Measurements from ENCODE around the gene NUDT7.

DNA sequence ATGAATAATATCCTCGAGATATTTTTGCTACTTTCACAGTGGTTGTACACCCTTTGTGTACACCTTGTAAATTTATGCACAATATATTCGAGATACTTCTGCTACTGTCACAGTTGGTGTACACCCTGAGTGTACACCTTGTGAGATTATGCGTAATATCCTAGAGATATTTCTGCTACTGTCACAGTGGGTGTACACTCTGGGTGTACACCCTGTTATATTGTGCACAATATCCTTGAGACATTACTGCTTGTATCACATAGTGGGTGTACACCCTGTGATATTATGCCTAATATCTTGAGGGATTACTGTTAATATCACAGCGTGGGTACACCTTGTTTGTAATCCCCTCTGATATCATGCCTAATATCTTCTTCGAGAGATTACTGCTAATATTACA, 7.2 kb upstream of the NUDT7 start:
- TF ChIP-seq, protein P1, sequence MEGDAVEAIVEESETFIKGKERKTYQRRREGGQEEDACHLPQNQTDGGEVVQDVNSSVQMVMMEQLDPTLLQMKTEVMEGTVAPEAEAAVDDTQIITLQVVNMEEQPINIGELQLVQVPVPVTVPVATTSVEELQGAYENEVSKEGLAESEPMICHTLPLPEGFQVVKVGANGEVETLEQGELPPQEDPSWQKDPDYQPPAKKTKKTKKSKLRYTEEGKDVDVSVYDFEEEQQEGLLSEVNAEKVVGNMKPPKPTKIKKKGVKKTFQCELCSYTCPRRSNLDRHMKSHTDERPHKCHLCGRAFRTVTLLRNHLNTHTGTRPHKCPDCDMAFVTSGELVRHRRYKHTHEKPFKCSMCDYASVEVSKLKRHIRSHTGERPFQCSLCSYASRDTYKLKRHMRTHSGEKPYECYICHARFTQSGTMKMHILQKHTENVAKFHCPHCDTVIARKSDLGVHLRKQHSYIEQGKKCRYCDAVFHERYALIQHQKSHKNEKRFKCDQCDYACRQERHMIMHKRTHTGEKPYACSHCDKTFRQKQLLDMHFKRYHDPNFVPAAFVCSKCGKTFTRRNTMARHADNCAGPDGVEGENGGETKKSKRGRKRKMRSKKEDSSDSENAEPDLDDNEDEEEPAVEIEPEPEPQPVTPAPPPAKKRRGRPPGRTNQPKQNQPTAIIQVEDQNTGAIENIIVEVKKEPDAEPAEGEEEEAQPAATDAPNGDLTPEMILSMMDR (IDR thresholded peaks at IDR 0.05), result no peak
- TF ChIP-seq POLR2A (IDR thresholded peaks at IDR 0.05), result no peak

Data from lower leg skin (tissue), 3 donors.